Fibroblast of upper back skin (primary cell): ENCODE data around the gene DLG5.
A peak's percentile ranks its signal among the peaks of the same experiment; 100 is the strongest.

Experiments used
- DNase-seq: peaks from one replicate; pipeline ENCODE4 v3.0.0-alpha.2; 2013

DLG5 gene

GRCh38 chr10:77887631-77888355 is 38.8 kb downstream of the DLG5 start:
- DNase-seq, result no peak

- no peak for DNase-seq
These were observed 39.7 kb downstream of the DLG5 start for GRCh38 chr10:77886795-77887355.

DNA sequence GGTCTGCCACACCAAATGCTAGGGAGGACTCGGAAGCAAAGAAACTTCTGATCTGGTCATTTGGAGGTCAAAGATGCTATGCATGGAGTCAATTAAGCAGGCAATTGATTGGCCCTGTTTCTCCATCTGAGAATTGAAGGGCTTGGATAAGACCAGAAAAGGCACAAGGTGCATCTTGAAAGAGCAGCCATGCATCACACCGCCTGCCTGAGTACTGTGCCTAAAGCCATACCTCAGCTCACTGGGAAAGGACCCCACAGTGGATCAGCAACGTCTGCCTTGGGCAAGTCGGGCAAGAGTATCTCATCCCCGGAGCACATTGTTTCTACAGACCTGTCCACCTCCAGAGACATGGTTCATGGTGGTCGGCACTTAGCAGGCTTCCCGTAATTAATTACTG is 42.4 kb downstream of the DLG5 start:
- no peak for DNase-seq

DNA sequence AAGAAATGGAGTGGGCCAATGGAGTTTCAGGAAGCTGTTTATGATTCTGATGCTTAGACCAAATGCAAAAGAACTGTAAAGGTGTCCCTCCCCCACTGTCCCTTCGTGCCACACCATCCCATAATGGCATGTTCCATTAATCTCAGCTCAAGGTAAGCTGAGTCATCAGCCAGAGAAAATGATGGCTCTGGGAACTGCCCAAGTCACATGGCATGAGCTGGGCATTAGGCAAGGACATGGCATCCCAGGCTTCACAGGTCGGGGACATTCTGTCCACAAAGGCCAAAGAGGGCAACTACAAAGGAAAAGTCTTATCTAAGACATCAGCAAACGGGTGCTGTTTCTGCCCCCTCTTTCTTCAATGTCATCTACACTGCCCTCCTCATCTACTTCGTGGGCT is 44.9 kb downstream of the DLG5 start:
- DNase-seq, result no peak

GRCh38 chr10:77881222-77881621 is 45.3 kb downstream of the DLG5 start:
- no peak for DNase-seq

- no peak for DNase-seq
These were observed 46.8 kb downstream of the DLG5 start for GRCh38 chr10:77879710-77880109.

DNA sequence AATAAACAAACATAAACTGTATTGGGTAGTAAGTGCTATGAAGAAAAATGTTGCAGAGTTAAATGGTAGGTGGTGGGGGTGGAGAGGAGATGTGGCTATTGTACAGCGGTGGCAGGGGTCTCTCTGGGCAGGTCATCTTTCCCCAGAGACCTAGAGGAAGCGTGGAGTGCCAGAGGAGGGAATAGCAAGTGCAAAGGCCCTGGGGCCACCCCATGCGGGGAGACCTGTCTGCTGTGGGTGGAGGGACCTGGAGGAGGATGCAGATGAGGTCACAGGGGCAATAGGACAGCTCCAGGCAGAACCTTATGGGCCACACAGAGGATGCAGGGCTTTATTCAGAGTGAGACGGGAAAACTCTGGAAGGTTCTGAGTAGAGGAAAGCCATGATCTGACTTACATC is 47.5 kb downstream of the DLG5 start:
- no peak for DNase-seq

DNA sequence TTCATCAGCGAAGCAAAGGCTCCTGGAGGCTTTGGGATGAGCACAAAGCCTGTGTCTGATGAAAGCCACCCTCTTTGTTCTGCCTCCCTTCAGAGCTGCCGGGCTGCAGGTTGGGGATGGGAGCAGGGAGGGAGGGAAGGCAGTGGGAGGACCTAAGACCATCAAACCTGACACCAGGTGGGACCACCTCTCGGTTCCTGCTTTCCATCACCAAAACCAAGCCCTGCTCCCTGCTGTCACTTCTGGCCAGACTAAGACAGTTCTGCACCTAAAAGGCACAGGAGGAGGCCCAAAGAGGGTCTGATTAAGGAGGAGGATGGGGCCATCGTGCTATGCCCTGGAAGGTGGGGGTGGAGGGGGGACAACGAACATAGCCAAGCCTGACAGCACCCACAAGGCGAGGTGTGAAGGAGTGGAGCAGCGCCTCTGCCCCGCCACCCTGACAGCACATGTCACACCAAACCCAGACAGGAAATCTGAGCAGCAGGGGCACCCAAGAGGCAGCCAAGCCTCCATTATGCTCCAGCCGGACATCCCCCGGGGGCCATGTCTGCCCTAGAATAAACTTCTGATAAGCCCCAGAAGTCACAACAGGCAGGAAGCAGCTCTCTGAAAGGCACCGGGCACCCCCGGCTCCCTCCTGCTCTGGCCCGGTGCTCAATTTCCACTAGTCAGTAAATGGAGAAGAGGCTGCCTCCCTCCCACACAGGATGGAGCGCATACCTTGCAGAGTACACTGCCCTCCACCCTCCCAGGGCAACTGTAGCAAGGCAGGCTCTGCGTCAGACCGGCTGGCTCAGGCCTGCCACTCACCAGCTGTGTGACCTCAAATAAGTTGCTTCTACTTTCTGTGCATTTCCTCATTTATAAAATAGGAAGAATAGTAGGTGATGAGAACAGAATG is 48.9 kb downstream of the DLG5 start:
- peak; percentile 25 for DNase-seq

- no peak for DNase-seq
These were observed 50.8 kb downstream of the DLG5 start for GRCh38 chr10:77875730-77876129.

- no peak for DNase-seq
These were observed 51.7 kb downstream of the DLG5 start for GRCh38 chr10:77874872-77875271.

GRCh38 chr10:77873536-77874380 is 52.8 kb downstream of the DLG5 start:
- DNase-seq, result peak; percentile 63

GRCh38 chr10:77872947-77873535 is 53.5 kb downstream of the DLG5 start:
- no peak for DNase-seq

GRCh38 chr10:77872151-77872946 is 54.2 kb downstream of the DLG5 start:
- DNase-seq, result no peak

GRCh38 chr10:77869626-77870420 is 56.7 kb downstream of the DLG5 start:
- peak; percentile 37 for DNase-seq

- no peak for DNase-seq
These were observed 58.0 kb downstream of the DLG5 start for GRCh38 chr10:77868523-77868922.

- DNase-seq, result peak; percentile 36
These were observed 59.3 kb downstream of the DLG5 start for GRCh38 chr10:77867124-77867719.

DNA sequence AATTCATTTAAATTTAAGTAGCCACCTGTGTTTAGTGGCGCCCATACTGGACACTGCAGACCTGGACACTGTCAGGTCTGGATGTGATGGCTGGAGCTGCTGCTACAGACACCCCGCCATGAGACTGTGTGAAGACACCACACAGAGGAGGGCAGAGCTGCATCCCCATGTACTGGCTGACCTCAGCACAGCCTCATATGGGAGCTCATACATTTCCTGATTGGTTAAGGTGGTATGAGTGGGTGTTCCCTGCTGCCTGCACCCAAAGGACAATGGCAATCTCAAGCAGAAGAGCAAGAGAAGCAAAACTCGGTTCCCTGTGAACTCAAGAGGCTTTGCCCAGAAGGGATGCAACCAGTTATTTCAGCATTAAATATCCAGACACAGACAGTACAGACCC is 60.0 kb downstream of the DLG5 start:
- DNase-seq, result no peak

GRCh38 chr10:77865580-77866324 is 60.8 kb downstream of the DLG5 start:
- DNase-seq, result no peak

DNA sequence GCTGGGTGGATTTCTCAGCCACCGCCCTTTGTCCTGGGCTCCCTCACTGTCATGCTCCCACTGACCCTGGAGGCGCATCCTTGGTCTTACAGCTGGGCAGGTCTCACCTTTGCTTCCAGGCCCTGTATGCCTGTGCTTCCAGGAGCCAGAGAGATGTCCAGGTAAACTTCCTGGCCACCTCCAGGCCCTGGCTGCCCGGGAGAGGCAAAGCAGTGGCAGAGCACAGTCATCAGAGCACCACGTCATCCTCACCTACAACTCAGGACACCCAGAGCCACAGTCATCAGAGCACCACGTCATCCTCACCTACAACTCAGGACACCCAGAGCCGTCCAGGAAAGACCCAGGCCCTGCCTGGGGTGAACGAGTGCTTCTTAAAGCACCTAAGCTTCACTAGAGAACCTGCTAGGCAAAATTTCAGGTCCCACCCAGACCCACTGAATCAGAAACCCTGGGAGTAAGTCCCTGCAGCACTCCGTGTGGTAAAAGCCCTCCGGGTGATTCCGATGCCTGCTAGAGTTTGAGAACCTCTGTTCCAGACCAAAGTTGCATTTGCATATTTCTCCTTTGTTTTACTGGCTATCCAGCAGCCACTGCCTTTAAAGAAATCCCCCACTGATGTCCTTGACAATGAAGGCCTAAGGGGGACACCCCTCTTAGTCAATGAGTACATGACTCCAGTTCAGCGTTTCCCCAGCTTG is 62.3 kb downstream of the DLG5 start:
- no peak for DNase-seq
